ENCODE results near the gene RSPRY1. TPM values are rescaled to one million over a fixed set of nuclear protein-coding genes. Genes with fewer than 3 reads are reported as not detected.
"Not testable (repeated sequence)": the region's sequence is repeated elsewhere in the genome, so short reads cannot be mapped to it uniquely, and the experiment has no call there.

RSPRY1 gene
- polyA plus RNA-seq, 1 of the 3 experiments (the other 2 are of a cell fraction): 16.6 TPM

- TF ChIP-seq REST (IDR thresholded peaks at IDR 0.05; ENCODE audit: low read depth, low read length) (no peak), ELF1 (IDR thresholded peaks at IDR 0.05) (no peak), CTCF (IDR thresholded peaks at IDR 0.05) (no peak)
Measured at GRCh38 chr16:57273826-57274225, 87.7 kb downstream of the RSPRY1 start (continued).

GRCh38 chr16:57275946-57276345, 89.8 kb downstream of the RSPRY1 start:
- H3K4me1 ChIP-seq (ENCODE audit: control insufficient read depth in 1 of 2, insufficient read depth in 2 of 2, low read depth in 1 of 2, low read length in 1 of 2); CTCF ChIA-PET; H4K20me1 ChIP-seq (ENCODE audit: insufficient read depth); H3K79me2 ChIP-seq (ENCODE audit: insufficient read depth); H3K36me3 ChIP-seq (replicated peaks in 1 of 2; ENCODE audit: control insufficient read depth in 1 of 2, insufficient read depth in 2 of 2, low read length in 1 of 2); H3K9me2 ChIP-seq; H3K4me3 ChIP-seq (ENCODE audit: low read depth in 2 of 2, low read length in 1 of 2); POLR2A ChIA-PET; H3K27ac ChIP-seq (ENCODE audit: low read depth in 2 of 2, low read length in 1 of 2); H3F3A ChIP-seq (replicated peaks; ENCODE audit: insufficient read depth); H3K9me3 ChIP-seq; H3K9ac ChIP-seq; H3K27me3 ChIP-seq (ENCODE audit: insufficient read depth); H3K4me2 ChIP-seq; H2AFZ ChIP-seq (ENCODE audit: low read depth); DNase-seq: not testable (repeated sequence)
- WGBS (ENCODE audit: low lambda C conversion rate): 90% methylated on average over 2 of the region's 5 CpGs

- H2AFZ ChIP-seq (ENCODE audit: low read depth): no peak overlapping the region
Measured at GRCh38 chr16:57276596-57276995, 90.5 kb downstream of the RSPRY1 start.

More at GRCh38 chr16:57276596-57276995, 90.5 kb downstream of the RSPRY1 start:
- no peak overlapping the region for H3K4me2 ChIP-seq
- POLR2A ChIA-PET: no interaction called here
- H3K36me3 ChIP-seq (replicated peaks in 1 of 2; ENCODE audit: control insufficient read depth in 1 of 2, insufficient read depth in 2 of 2, low read length in 1 of 2): no peaks in the 10 kb centered on the region
- no peaks in the 10 kb centered on the region for H3K9me2 ChIP-seq
- peaks cover 4% of the 10 kb centered on the region for H3F3A ChIP-seq (replicated peaks; ENCODE audit: insufficient read depth)
- no peak overlapping the region for H3K4me3 ChIP-seq (ENCODE audit: low read depth in 2 of 2, low read length in 1 of 2)
- 91% methylated on average over 5 of the region's 5 CpGs for WGBS (ENCODE audit: low lambda C conversion rate)
- no peak for DNase-seq
- no peak for TF ChIP-seq CHD2 (IDR thresholded peaks at IDR 0.05; ENCODE audit: low read length, partially characterized antibody)
- no peak for TF ChIP-seq MEF2A (IDR thresholded peaks at IDR 0.05; ENCODE audit: borderline replicate concordance, low read depth)
- TF ChIP-seq GABPA (IDR thresholded peaks at IDR 0.05; ENCODE audit: low read depth): no peak
- no peak for TF ChIP-seq RFX5 (IDR thresholded peaks at IDR 0.05; ENCODE audit: low read length)
- no peak for TF ChIP-seq CTCF (IDR thresholded peaks at IDR 0.05)
- no peak for TF ChIP-seq NRF1 (IDR thresholded peaks at IDR 0.05; ENCODE audit: low read depth, low read length)
- TF ChIP-seq RAD21 (IDR thresholded peaks at IDR 0.05; ENCODE audit: low read length): no peak
- no peak for TF ChIP-seq EP300 (IDR thresholded peaks at IDR 0.05; ENCODE audit: borderline replicate concordance in 1 of 2, low read depth in 1 of 2, low read length in 1 of 2)
- no peak for TF ChIP-seq MAX (IDR thresholded peaks at IDR 0.05; ENCODE audit: low read depth)
- no peak for TF ChIP-seq RCOR1 (IDR thresholded peaks at IDR 0.05; ENCODE audit: low read length)
- TF ChIP-seq SMC3 (IDR thresholded peaks at IDR 0.05; ENCODE audit: low read depth, low read length): no peak
- TF ChIP-seq MXI1 (IDR thresholded peaks at IDR 0.05; ENCODE audit: low read depth, low read length): no peak
- no peak for TF ChIP-seq YY1 (IDR thresholded peaks at IDR 0.05; ENCODE audit: low read depth)
- TF ChIP-seq RXRA (IDR thresholded peaks at IDR 0.05; ENCODE audit: borderline replicate concordance, low read depth): no peak
- TF ChIP-seq TEAD4 (IDR thresholded peaks at IDR 0.05; ENCODE audit: borderline replicate concordance, insufficient read depth): no peak
- TF ChIP-seq JUND (IDR thresholded peaks at IDR 0.05): no peak
- no peak for TF ChIP-seq TAF1 (IDR thresholded peaks at IDR 0.05; ENCODE audit: borderline replicate concordance, low read depth, low read length)
- TF ChIP-seq NFIC (IDR thresholded peaks at IDR 0.05; ENCODE audit: borderline replicate concordance): no peak
- no peak for TF ChIP-seq FOXJ3 (CRISPR knock-in tag; IDR thresholded peaks at IDR 0.05)
- CTCF ChIA-PET: no interaction called here
- H3K9ac ChIP-seq: no peak overlapping the region
- H3K27ac ChIP-seq (ENCODE audit: low read depth in 2 of 2, low read length in 1 of 2): no peak overlapping the region
- H3K4me1 ChIP-seq (ENCODE audit: control insufficient read depth in 1 of 2, insufficient read depth in 2 of 2, low read depth in 1 of 2, low read length in 1 of 2): peaks cover 4 to 6% of the 10 kb centered on the region in 2 experiments; a peak in 2 of 4 replicates
- no peaks in the 10 kb centered on the region for H3K27me3 ChIP-seq (ENCODE audit: insufficient read depth)
- no peaks in the 10 kb centered on the region for H3K9me3 ChIP-seq
- H3K79me2 ChIP-seq (ENCODE audit: insufficient read depth): no peaks in the 10 kb centered on the region
- no peaks in the 10 kb centered on the region for H4K20me1 ChIP-seq (ENCODE audit: insufficient read depth)

Data from SK-N-SH (cell line).